Measurements from ENCODE around the gene G6PC2. TPM values are rescaled to one million over a fixed set of nuclear protein-coding genes. Genes with fewer than 3 reads are reported as not detected.

Gene G6PC2
- total RNA-seq, 2 experiments from 2014 or later, result not detected

- no TSS peak for BruUV-seq (replicated peaks)
- no peak overlapping the region for H3K27ac ChIP-seq (ENCODE audit: low read depth, low read length, poor library complexity, severe bottlenecking)
- H3K4me3 ChIP-seq (ENCODE audit: low read depth, low read length, poor library complexity, severe bottlenecking), result no peak overlapping the region
- no peaks in the 10 kb centered on the region for H3K4me1 ChIP-seq (ENCODE audit: insufficient read depth, low read length, poor library complexity, severe bottlenecking)
- H4K20me1 ChIP-seq (ENCODE audit: insufficient read depth, low read length), result no peaks in the 10 kb centered on the region
- TF ChIP-seq EZH2phosphoT487 (IDR thresholded peaks at IDR 0.05; ENCODE audit: borderline replicate concordance, low read depth, low read length) (no peak), CTCF (conservative IDR thresholded peaks at IDR 0.05; ENCODE audit: low read length) (no peak)
- intact Hi-C loops (cut with micrococcal nuclease; ENCODE audit: unreplicated experiment), result no loop called here
- no peak for DNase-seq (ENCODE audit: low spot score)
- no peaks in the 10 kb centered on the region for H3K79me2 ChIP-seq (ENCODE audit: insufficient read depth, low read depth, low read length)
- H3K4me2 ChIP-seq (ENCODE audit: low read length), result no peak overlapping the region
- no peaks in the 10 kb centered on the region for H3K9me3 ChIP-seq (ENCODE audit: low read length)
- CTCF ChIA-PET (ENCODE audit: unreplicated experiment), result no interaction called here
- no peak overlapping the region for H2AFZ ChIP-seq (ENCODE audit: low read length)
- no peaks in the 10 kb centered on the region for H3K9me2 ChIP-seq (ENCODE audit: insufficient read depth, low read length)
- no peaks in the 10 kb centered on the region for H3K36me3 ChIP-seq (ENCODE audit: insufficient read depth, low read length)
- POLR2A ChIA-PET, result interaction anchor here (1.4 kb wide), 1 partner anchor 12 kb away, joined by 3 read pairs; no protein-coding TSS in a partner anchor
Observed at GRCh38 chr2:168934826-168935225, 33.7 kb downstream of the G6PC2 start.

GRCh38 chr2:168935810-168936581 is 34.9 kb downstream of the G6PC2 start:
- no peak for TF ChIP-seq EZH2phosphoT487 (IDR thresholded peaks at IDR 0.05; ENCODE audit: borderline replicate concordance, low read depth, low read length)
- no peak for TF ChIP-seq CTCF (conservative IDR thresholded peaks at IDR 0.05; ENCODE audit: low read length)
- no peak for DNase-seq (ENCODE audit: low spot score)
- no TSS peak for BruUV-seq (replicated peaks)
- POLR2A ChIA-PET, result no interaction called here
- no peaks in the 10 kb centered on the region for H3K4me1 ChIP-seq (ENCODE audit: insufficient read depth, low read length, poor library complexity, severe bottlenecking)
- no peaks in the 10 kb centered on the region for H3K9me3 ChIP-seq (ENCODE audit: low read length)
- H3K36me3 ChIP-seq (ENCODE audit: insufficient read depth, low read length), result no peaks in the 10 kb centered on the region
- H3K27ac ChIP-seq (ENCODE audit: low read depth, low read length, poor library complexity, severe bottlenecking), result no peak overlapping the region
- intact Hi-C loops (cut with micrococcal nuclease; ENCODE audit: unreplicated experiment), result no loop called here
- H3K4me3 ChIP-seq (ENCODE audit: low read depth, low read length, poor library complexity, severe bottlenecking), result no peak overlapping the region
- H2AFZ ChIP-seq (ENCODE audit: low read length), result no peak overlapping the region
- no peak overlapping the region for H3K4me2 ChIP-seq (ENCODE audit: low read length)
- no peaks in the 10 kb centered on the region for H3K9me2 ChIP-seq (ENCODE audit: insufficient read depth, low read length)
- no peaks in the 10 kb centered on the region for H4K20me1 ChIP-seq (ENCODE audit: insufficient read depth, low read length)
- CTCF ChIA-PET (ENCODE audit: unreplicated experiment), result no interaction called here
- no peaks in the 10 kb centered on the region for H3K79me2 ChIP-seq (ENCODE audit: insufficient read depth, low read depth, low read length)

GRCh38 chr2:168939061-168939460 is 38.0 kb downstream of the G6PC2 start:
- Histone ChIP-seq H3K4me1 (ENCODE audit: insufficient read depth, low read length, poor library complexity, severe bottlenecking) (no peaks in the 10 kb centered on the region), H3K27ac (ENCODE audit: low read depth, low read length, poor library complexity, severe bottlenecking) (no peak overlapping the region), H2AFZ (ENCODE audit: low read length) (no peak overlapping the region), H3K4me2 (ENCODE audit: low read length) (no peak overlapping the region), H3K36me3 (ENCODE audit: insufficient read depth, low read length) (no peaks in the 10 kb centered on the region), H4K20me1 (ENCODE audit: insufficient read depth, low read length) (no peaks in the 10 kb centered on the region), H3K4me3 (ENCODE audit: low read depth, low read length, poor library complexity, severe bottlenecking) (no peak overlapping the region), H3K79me2 (ENCODE audit: insufficient read depth, low read depth, low read length) (no peaks in the 10 kb centered on the region), H3K9me3 (ENCODE audit: low read length) (no peaks in the 10 kb centered on the region), H3K9me2 (ENCODE audit: insufficient read depth, low read length) (no peaks in the 10 kb centered on the region)
- TF ChIP-seq EZH2phosphoT487 (IDR thresholded peaks at IDR 0.05; ENCODE audit: borderline replicate concordance, low read depth, low read length) (no peak), CTCF (conservative IDR thresholded peaks at IDR 0.05; ENCODE audit: low read length) (no peak)
- no peak for DNase-seq (ENCODE audit: low spot score)
- intact Hi-C loops (cut with micrococcal nuclease; ENCODE audit: unreplicated experiment), result no loop called here
- ChIA-PET POLR2A (interaction anchor here (0.9 kb wide), 1 partner anchor 42 kb away, joined by 3 read pairs; no protein-coding TSS in a partner anchor), CTCF (ENCODE audit: unreplicated experiment) (no interaction called here)
- no TSS peak for BruUV-seq (replicated peaks)
